Stimulated activated CD8-positive, alpha-beta memory T cell treated with anti-CD3 and anti-CD28 coated beads, Interleukin-12 subunit alpha, Interleukin-12 subunit beta, amount 100 ng/mL, for 24 hours (primary cell): Measurements from ENCODE around the gene DPP4.

Experiments used
- DNase-seq: peaks from one replicate; pipeline ENCODE4 v3.0.0-alpha.2; 2020; ENCODE audit errors: extremely low read depth

The DPP4 gene

DNA sequence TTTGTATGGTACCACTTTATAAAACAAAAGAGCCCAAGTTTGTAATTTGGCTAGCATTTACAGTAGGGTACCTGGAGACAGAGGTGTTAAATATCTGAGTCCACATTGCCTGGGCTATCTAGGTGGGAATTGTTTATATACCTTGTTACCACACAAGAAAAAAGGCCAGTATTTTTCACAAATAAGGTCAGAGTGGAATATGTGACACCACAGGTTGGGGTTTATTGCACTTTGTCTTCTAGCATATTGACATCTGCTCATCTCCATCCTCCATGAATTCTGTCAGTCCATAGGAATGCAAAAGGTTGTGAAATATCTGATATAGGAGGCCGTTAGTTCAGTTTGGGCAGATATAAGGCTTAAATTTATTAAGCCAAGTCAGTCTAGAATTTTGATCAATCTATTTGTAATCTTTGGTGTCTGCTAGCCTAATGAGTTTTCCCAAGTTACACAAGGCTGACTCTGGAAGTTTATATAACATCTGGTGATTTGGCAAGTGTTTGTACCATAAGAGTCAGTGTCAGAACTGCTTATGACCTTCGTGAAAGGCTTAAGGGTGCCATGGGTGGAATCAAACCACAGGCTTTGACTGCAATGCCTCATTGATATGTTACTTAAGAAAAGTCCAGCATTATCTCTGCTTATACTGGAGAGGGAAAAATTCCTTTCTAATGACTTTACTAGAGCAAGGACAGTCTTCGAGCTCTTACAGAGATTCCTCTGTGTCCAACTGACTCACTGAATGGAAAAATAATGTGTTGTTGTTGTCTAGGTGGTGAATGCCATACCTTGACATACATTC, 11.3 kb upstream of the DPP4 start:
- DNase-seq, result no peak

- no peak for DNase-seq
Measured at GRCh38 chr2:162084536-162084935, 10.5 kb upstream of the DPP4 start.

DNA sequence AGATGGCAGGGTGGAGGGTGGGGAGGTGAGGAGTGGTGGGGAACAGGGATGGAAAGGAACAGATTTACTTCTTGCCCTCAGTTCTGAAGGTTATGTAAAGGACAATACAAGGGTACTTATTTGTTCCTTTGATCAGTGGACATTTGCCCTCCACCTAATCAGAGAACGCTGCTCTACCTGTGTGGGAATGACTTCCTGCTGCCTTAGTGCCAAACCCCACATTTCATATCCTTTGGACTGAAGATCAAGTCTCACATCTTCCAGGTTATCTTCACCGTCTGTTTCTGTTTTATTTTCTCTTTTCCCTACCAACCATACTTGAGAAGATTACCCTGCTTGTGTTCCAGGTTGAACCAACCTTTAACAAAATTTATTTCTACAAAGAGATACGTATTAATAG, 8.7 kb upstream of the DPP4 start:
- no peak for DNase-seq

- DNase-seq, result no peak
Measured at GRCh38 chr2:162082036-162082435, 8.0 kb upstream of the DPP4 start.

GRCh38 chr2:162079514-162079913, 5.5 kb upstream of the DPP4 start:
- no peak for DNase-seq

GRCh38 chr2:162075689-162076132, 1.7 kb upstream of the DPP4 start:
- no peak for DNase-seq

DNA sequence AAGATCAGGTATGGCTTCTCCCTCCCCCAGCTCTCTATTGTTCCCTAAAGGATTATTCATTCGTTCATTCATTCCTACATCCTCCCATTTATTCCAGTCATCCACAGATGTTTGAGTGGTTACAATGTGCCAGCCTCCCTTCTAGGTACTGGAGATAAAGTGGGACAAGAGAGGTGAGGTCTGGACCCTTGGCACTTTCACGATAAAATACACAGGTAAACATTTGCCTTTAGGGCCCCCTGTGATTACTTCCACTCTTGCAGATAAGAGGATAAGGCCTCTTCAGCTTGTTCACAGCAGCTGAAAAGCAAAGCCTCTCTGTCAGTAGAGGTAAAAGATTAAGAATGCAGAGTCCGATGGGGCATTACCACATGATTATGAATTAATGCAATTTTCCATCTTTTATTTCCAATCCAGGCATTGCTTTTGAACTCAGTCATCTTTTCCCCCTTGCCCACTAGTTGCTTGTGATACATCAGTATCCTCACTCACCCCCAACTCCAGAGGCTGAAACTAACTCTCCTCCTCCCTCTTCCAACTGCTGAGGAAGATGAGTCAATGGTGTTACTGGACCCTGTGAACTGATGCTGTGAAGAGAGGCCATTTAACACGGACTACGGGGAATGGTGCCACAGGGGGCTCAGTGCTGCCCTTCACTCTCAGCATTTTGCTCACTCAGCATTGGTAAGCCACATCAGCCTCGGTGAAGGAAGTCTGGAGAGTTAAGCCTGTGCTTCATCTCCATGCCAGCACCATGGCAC, 1.1 kb upstream of the DPP4 start:
- no peak for DNase-seq

DNA sequence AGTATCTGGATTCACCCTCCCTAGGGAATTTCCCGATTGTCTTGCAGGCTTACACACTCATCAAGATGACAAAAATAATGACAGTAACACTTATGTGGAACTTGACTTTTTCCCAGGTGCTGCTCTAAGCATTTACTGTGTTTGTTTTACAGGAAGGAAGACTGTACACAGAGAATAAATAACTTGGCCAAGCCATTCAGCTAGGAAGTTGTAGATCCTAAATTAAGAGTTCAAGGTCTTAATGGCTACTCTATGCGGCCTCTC, 549 bp upstream of the DPP4 start:
- no peak for DNase-seq

DNA sequence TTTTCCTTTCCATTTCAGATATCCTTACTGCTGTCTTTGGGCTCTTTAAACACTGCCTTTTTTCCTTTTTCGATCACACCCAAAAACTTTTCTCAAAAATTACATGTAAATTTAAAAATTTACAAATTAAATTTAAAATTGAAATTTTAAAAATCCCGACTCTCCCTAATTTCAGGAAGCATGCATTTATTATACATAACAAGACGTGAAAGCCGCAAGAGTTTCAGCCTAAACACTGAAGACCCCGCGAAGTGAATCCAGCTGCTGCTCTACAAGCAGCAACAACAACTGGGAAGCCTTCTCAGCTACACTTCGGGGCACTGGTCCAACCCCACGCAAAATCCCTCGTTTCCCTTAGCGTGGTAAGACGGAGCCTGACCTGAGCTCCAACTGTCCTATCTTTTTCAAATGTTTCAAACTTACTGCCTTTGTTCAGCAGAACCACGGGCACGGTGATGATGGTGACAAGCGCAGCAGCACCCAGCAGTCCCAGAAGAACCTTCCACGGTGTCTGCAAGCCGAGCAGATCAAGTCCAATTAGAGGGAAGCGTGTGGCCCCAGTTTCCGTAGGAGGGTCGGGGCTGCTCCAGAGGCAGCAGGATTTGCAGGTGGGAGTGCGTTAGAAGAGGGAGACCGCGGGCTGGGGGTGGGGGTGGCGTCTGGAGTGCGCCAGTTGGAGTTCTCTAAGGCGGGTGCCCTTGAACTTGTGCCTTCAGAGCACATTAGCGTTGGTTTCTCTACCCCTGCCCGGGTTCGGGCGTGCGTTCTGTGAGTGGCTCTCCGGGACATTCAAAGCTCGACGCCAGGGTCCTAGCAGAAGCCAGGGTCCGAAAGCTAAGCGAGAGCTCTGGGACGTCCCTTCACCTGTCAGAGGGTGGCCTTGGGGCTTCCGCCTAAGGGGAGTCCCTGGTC, 783 bp downstream of the DPP4 start:
- no peak for DNase-seq

DNA sequence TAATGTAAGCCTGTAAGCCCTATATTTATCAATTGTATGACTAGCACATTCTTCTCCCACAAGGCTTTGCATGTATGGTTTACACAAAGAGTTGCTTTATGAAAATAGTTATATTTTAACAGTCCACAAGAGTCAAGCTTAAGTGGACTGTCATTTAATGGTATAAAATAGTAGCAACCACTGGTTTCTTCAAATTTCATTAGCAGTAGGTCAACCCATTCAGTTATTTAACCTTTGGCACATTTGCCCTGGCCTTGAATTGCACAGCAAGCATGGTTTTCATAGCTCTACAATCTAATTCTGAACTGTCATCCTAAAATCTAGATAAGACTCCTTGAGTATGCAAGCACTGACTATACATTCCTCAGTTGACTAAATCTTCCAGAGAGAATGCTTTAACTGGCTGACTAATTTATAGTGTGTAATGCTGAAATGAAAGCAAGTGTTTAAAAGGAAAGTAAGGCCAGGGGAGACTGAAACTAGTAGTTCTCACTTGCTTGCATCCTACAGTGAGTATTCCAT, 1.8 kb downstream of the DPP4 start:
- DNase-seq, result no peak

- no peak for DNase-seq
Measured at GRCh38 chr2:162071001-162071400, 3.0 kb downstream of the DPP4 start.

GRCh38 chr2:162070228-162070936, 3.6 kb downstream of the DPP4 start:
- DNase-seq, result no peak

- DNase-seq, result no peak
Measured at GRCh38 chr2:162069267-162069903, 4.6 kb downstream of the DPP4 start.

DNA sequence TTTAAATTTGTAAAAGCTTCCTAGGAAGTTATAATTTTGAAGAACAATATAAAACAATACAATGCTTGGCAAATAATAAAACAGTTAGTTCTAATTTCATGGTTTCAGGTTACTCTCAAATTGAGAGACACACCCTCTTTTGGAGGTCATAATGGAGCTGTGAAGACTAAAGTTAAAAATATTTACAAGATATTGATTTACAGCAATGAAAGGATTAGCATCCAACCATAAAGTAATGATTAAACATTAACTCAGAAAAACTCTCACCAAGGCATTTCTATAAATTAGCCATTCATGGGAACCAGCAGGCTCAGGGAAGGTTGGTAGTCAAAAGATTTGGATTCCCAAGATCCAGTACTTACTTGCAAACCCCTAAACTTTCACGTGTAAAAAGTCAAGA, 6.4 kb downstream of the DPP4 start:
- DNase-seq, result no peak

GRCh38 chr2:162065767-162066166, 8.2 kb downstream of the DPP4 start:
- no peak for DNase-seq

GRCh38 chr2:162063899-162064298, 10.1 kb downstream of the DPP4 start:
- DNase-seq, result no peak

DNA sequence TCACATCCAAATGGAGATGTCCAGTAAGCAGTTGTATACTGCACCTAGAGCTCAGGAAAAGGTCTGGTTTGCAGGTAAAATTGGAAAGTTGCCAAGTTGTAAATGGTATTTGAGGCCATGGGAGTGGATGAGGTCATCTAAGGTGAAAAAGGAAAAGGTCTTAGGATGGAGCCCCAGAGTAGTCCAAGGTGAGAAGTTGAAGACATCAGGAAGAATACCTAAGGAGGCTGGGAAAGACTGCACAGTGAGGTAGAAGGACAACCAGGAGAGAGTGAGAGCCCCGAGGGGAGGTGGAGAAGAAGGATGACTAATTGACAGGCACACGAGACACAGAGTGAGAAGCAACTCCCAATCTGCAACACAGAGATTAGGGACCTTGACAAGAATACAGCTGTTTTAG, 10.7 kb downstream of the DPP4 start:
- no peak for DNase-seq

- DNase-seq, result no peak
Measured at GRCh38 chr2:162062559-162062958, 11.5 kb downstream of the DPP4 start.

DNA sequence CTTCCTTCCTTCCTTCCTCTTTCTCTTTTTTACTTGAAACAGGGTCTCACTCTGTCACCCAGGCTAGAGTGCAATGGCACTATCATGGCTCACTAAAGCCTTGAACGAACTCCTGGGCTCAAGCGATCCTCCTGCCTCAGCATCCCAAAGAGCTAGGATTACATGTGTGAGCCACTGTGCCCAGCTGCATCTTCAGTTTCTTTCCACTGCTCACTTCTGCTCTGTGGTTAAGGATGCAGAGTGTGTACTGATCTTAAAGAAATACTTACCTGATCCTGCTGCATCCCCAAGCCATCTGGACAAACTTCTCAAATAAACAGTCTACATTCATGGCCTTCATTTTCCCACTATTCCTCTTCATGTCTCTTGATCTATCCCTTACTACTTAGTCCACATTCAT, 13.0 kb downstream of the DPP4 start:
- DNase-seq, result no peak

GRCh38 chr2:162060532-162060931, 13.5 kb downstream of the DPP4 start:
- DNase-seq, result no peak
